SK-N-SH (cell line): ENCODE results near the gene HAGH. TPM values are rescaled to one million over a fixed set of nuclear protein-coding genes. Genes with fewer than 3 reads are reported as not detected.

Experiments used
- CTCF ChIA-PET: fragments of 300-600, 350-600 bp; formaldehyde crosslinking; extraction: SDS; loops from one replicate; lab custom pipeline; 2021; lab: Yijun Ruan, JAX
- POLR2A ChIA-PET: fragments of 350-600 bp; sonication (Branson Sonifier 250); formaldehyde crosslinking; extraction: SDS; loops from one replicate; lab custom pipeline; 2020; ENCODE audit warnings: antibody characterized with exemption, inconsistent platforms; lab: Yijun Ruan, JAX
- DNase-seq: peaks from one replicate; pipeline ENCODE4 v3.0.0; 2012
- H2AFZ ChIP-seq: fragments of 200-600 bp; sonication (generic); 2 replicates; pipeline ENCODE4 v1.8.1; 2016; ENCODE audit warnings: antibody characterized with exemption, mild to moderate bottlenecking, low read depth
- H3F3A ChIP-seq: fragments of 200-600 bp; sonication (generic); replicated peaks from 2 replicates; pipeline ENCODE3; 2016; ENCODE audit warnings: antibody characterized with exemption, mild to moderate bottlenecking; ENCODE audit not compliant: insufficient read depth
- H3K27ac ChIP-seq, 2 experiments: fragments of 200-500 bp in 1 of 2; fragments of 200-600 bp in 1 of 2; sonication (Bioruptor generic) in 1 of 2; sonication (generic), shearing (Covaris generic) in 1 of 2; 2 replicates each; pipeline versions ENCODE4 v1.5.1 to v1.6.1; 2014 to 2016; ENCODE audit warnings: low read depth in 2 of 2, inconsistent platforms in 1 of 2, low read length in 1 of 2, mild to moderate bottlenecking in 1 of 2, mixed read lengths in 1 of 2
- H3K27me3 ChIP-seq: fragments of 200-600 bp; sonication (generic), shearing (Covaris generic); 2 replicates; pipeline ENCODE4 v1.6.1; 2016; ENCODE audit warnings: mixed run types; ENCODE audit not compliant: insufficient read depth
- H3K36me3 ChIP-seq, 2 experiments: fragments of 200-500 bp in 1 of 2; fragments of 200-600 bp in 1 of 2; sonication (Bioruptor generic) in 1 of 2; sonication (generic) in 1 of 2; replicated peaks in 1 of 2; 2 replicates each; pipeline versions ENCODE3 to v1.5.1; 2014 to 2016; ENCODE audit warnings: low read length in 1 of 2, mild to moderate bottlenecking in 1 of 2; ENCODE audit not compliant: insufficient read depth in 2 of 2, control insufficient read depth in 1 of 2
- H3K4me1 ChIP-seq, 2 experiments: fragments of 200-500 bp in 1 of 2; fragments of 200-600 bp in 1 of 2; sonication (Bioruptor generic) in 1 of 2; sonication (generic), shearing (Covaris generic) in 1 of 2; 2 replicates each; pipeline versions ENCODE4 v1.5.1 to v1.6.1; 2014 to 2016; ENCODE audit warnings: low read depth in 1 of 2, low read length in 1 of 2, mixed run types in 1 of 2; ENCODE audit not compliant: insufficient read depth in 2 of 2, control insufficient read depth in 1 of 2
- H3K4me2 ChIP-seq: fragments of 200-600 bp; sonication (generic), shearing (Covaris generic); 2 replicates; pipeline ENCODE4 v1.6.1; 2017; ENCODE audit warnings: mixed run types
- H3K4me3 ChIP-seq, 2 experiments: fragments of 200-500 bp in 1 of 2; fragments of 200-600 bp in 1 of 2; sonication (Bioruptor generic) in 1 of 2; sonication (generic), shearing (Covaris generic) in 1 of 2; 2 replicates each; pipeline versions ENCODE4 v1.5.1 to v1.8.1; 2014 to 2016; ENCODE audit warnings: low read depth in 2 of 2, inconsistent platforms in 1 of 2, low read length in 1 of 2, mild to moderate bottlenecking in 1 of 2, mixed read lengths in 1 of 2, moderate library complexity in 1 of 2
- H3K79me2 ChIP-seq: fragments of 200-600 bp; sonication (generic); 2 replicates; pipeline ENCODE4 v1.8.1; 2017; ENCODE audit warnings: mild to moderate bottlenecking; ENCODE audit not compliant: insufficient read depth
- H3K9ac ChIP-seq: fragments of 200-600 bp; sonication (generic); 2 replicates; pipeline ENCODE4 v1.6.1; 2017; ENCODE audit warnings: mixed run types
- H3K9me2 ChIP-seq: fragments of 200-600 bp; sonication (generic); 2 replicates; pipeline ENCODE4 v1.6.1; 2017; ENCODE audit warnings: mixed run types
- H3K9me3 ChIP-seq: fragments of 200-600 bp; sonication (generic); 2 replicates; pipeline ENCODE4 v1.6.1; 2017; ENCODE audit warnings: mixed run types, mild to moderate bottlenecking, moderate library complexity
- H4K20me1 ChIP-seq: fragments of 200-600 bp; sonication (generic); 2 replicates; pipeline ENCODE4 v1.6.1; 2017; ENCODE audit warnings: mild to moderate bottlenecking, mixed run types; ENCODE audit not compliant: insufficient read depth
- CHD2 ChIP-seq: fragments of 150-350 bp; IDR thresholded peaks from 2 replicates; pipeline ENCODE4 v1.6.1; 2018; ENCODE audit warnings: low read length; ENCODE audit not compliant: partially characterized antibody
- CTCF ChIP-seq: fragments of 200-600 bp; sonication (generic); IDR thresholded peaks from 2 replicates; pipeline ENCODE4 v1.6.1; 2017; ENCODE audit warnings: antibody characterized with exemption, mild to moderate bottlenecking, moderate library complexity
- FOXJ3 ChIP-seq: sonication (generic); formaldehyde crosslinking; IDR thresholded peaks from 2 replicates; pipeline ENCODE4 v1.5.1; 2020; ENCODE audit warnings: mild to moderate bottlenecking, missing genetic modification reagents
- FOXM1 ChIP-seq: IDR thresholded peaks from 2 replicates; pipeline ENCODE4 v1.4.0; 2012; ENCODE audit warnings: low read depth, mild to moderate bottlenecking
- JUND ChIP-seq: IDR thresholded peaks from 2 replicates; pipeline ENCODE4 v1.4.0; 2012
- NFIC ChIP-seq: IDR thresholded peaks from 2 replicates; pipeline ENCODE4 v1.4.0; 2012; ENCODE audit warnings: borderline replicate concordance
- PBX3 ChIP-seq: IDR thresholded peaks from 2 replicates; pipeline ENCODE4; 2012
- RAD21 ChIP-seq: IDR thresholded peaks from 2 replicates; pipeline ENCODE4 v1.6.1; 2012; ENCODE audit warnings: mild to moderate bottlenecking, low read length
- RCOR1 ChIP-seq: fragments of 150-350 bp; IDR thresholded peaks from 2 replicates; pipeline ENCODE4 v1.6.1; 2017; ENCODE audit warnings: antibody characterized with exemption, low read length
- RFX5 ChIP-seq: IDR thresholded peaks from 2 replicates; pipeline ENCODE4 v1.6.1; 2012; ENCODE audit warnings: mild to moderate bottlenecking, improper control_type of control experiment, low read length
- RXRA ChIP-seq: IDR thresholded peaks from 2 replicates; pipeline ENCODE4 v1.4.0; 2012; ENCODE audit warnings: low read depth, mild to moderate bottlenecking, borderline replicate concordance
- SIN3A ChIP-seq: IDR thresholded peaks from 2 replicates; pipeline ENCODE4 v1.6.1; 2012; ENCODE audit warnings: low read depth, mild to moderate bottlenecking, low read length, moderate library complexity, borderline replicate concordance
- TAF1 ChIP-seq: IDR thresholded peaks from 2 replicates; pipeline ENCODE4 v1.6.1; 2012; ENCODE audit warnings: low read depth, mild to moderate bottlenecking, low read length, moderate library complexity, borderline replicate concordance
- TEAD4 ChIP-seq: IDR thresholded peaks from 2 replicates; pipeline ENCODE4 v1.4.0; 2012; ENCODE audit warnings: mild to moderate bottlenecking, borderline replicate concordance; ENCODE audit not compliant: insufficient read depth
- WGBS: methylation state at CpG from one replicate; pipeline ENCODE4 v1.1.6; 2017; ENCODE audit warnings: low lambda C conversion rate; 5-methylcytosine and 5-hydroxymethylcytosine counted together
- polyA plus RNA-seq, 3 experiments: library from polyadenylated mRNA; depleted of rRNA; stranded (reverse); fragments of >200 nt; gene quantifications; 2 replicates each; pipeline ENCODE4 v1.2.3, GENCODE V29; 2012

The HAGH gene
- polyA plus RNA-seq, 1 of the 3 experiments (the other 2 are of a cell fraction): 138 TPM

GRCh38 chr16:1781758-1782407 is 44.7 kb downstream of the HAGH start:
- Histone ChIP-seq H3F3A (peaks cover 8% of the 10 kb centered on the region), H3K27ac (peak overlapping the region; percentile 20 to 32; a peak in 2 of 4 replicates), H3K27me3 (no peaks in the 10 kb centered on the region), H3K36me3 (peaks cover 3 to 36% of the 10 kb centered on the region in 2 experiments), H3K9ac (peak overlapping the region; percentile 73), H4K20me1 (peaks cover 13% of the 10 kb centered on the region; the same call in 1 of the 2 replicates), H3K9me3 (no peaks in the 10 kb centered on the region), H3K9me2 (no peaks in the 10 kb centered on the region), H3K4me3 (peak overlapping the region; percentile 77 to 90), H3K4me1 (peaks cover 0 to 8% of the 10 kb centered on the region in 2 experiments; a peak in 1 of 4 replicates), H2AFZ (no peak overlapping the region), H3K4me2 (peak overlapping the region; percentile 91), H3K79me2 (peaks cover 52% of the 10 kb centered on the region)
- TF ChIP-seq RXRA (no peak), JUND (no peak), PBX3 (peak; percentile 16; the same call in 1 of the 2 replicates)
- 14% methylated on average over 8 of the region's 70 CpGs for WGBS
- ChIA-PET POLR2A (interaction anchor here (1.1 to 2.2 kb wide), 6 partner anchors 10 to 183 kb away, joined by 3 to 24 read pairs (median 6); partner anchors contain the start of genes EME2, FAHD1, HAGH and MRPS34), CTCF (interaction anchor here (0.8 to 4.3 kb wide), 5 partner anchors 8 to 74 kb away, joined by 3 to 40 read pairs (median 4); partner anchors contain the start of genes EME2 and MRPS34)
- peak; percentile 70 for DNase-seq

- no peak overlapping the region for H3K27ac ChIP-seq
- H3K79me2 ChIP-seq: peaks cover 48% of the 10 kb centered on the region
- peaks cover 8% of the 10 kb centered on the region for H3F3A ChIP-seq
- peaks cover 3 to 36% of the 10 kb centered on the region in 2 experiments for H3K36me3 ChIP-seq
- ChIA-PET POLR2A (interaction anchor here (1.1 to 2.2 kb wide), 4 partner anchors 10 to 151 kb away, joined by 3 to 24 read pairs (median 6); partner anchors contain the start of genes EME2, FAHD1, HAGH and MRPS34), CTCF (interaction anchor here (4.3 kb wide), 1 partner anchor 7 kb away, joined by 40 read pairs; the partner anchor contains the start of genes EME2 and MRPS34)
- H3K4me1 ChIP-seq: peaks cover 0 to 8% of the 10 kb centered on the region in 2 experiments; a peak in 1 of 4 replicates
- H4K20me1 ChIP-seq: peaks cover 10% of the 10 kb centered on the region; the same call in 1 of the 2 replicates
- H3K4me3 ChIP-seq: peak overlapping the region; percentile 77 to 90
- H3K9ac ChIP-seq: peak overlapping the region; percentile 73; the same call in 1 of the 2 replicates
- TF ChIP-seq FOXM1 (no peak), TEAD4 (no peak), TAF1 (no peak), RCOR1 (no peak), SIN3A (no peak), FOXJ3 (CRISPR knock-in tag) (no peak), RAD21 (no peak), RFX5 (no peak), CTCF (no peak), NFIC (no peak), PBX3 (no peak), CHD2 (no peak)
- WGBS: 58% methylated on average over 10 of the region's 20 CpGs
- no peak for DNase-seq
- H3K9me2 ChIP-seq: no peaks in the 10 kb centered on the region
- no peak overlapping the region for H2AFZ ChIP-seq
- no peaks in the 10 kb centered on the region for H3K9me3 ChIP-seq
- H3K4me2 ChIP-seq: peak overlapping the region; percentile 91
- H3K27me3 ChIP-seq: no peaks in the 10 kb centered on the region
Observed at GRCh38 chr16:1781254-1781653, 45.4 kb downstream of the HAGH start.
